Stimulated activated naive CD8-positive, alpha-beta T cell treated with anti-CD3 and anti-CD28 coated beads, Interleukin-15, amount 100 ng/mL, for 72 hours (primary cell): ENCODE data around the gene TMEM214.

Experiments used
- ATAC-seq: fragments of 150-1000 bp; cut with Tn5 transposase; 2 replicates; pipeline ENCODE4 v1.10.0; 2021; ENCODE audit warnings: mild to moderate bottlenecking, moderate library complexity
- DNase-seq, 2 donors: peaks; one replicate each; pipeline ENCODE4 v3.0.0; 2021 to 2022
- H3K27ac Mint-ChIP-seq, 2 donors: one replicate each; pipeline ENCODE4 v1.8.0; 2022; ENCODE audit warnings: mild to moderate bottlenecking in 2 of 2, mixed read lengths in 2 of 2, moderate library complexity in 2 of 2
- H3K27me3 Mint-ChIP-seq: one replicate; pipeline ENCODE4 v1.8.0; 2022; ENCODE audit warnings: mixed read lengths
- H3K4me1 Mint-ChIP-seq: one replicate; pipeline ENCODE4 v1.8.0; 2022; ENCODE audit warnings: mild to moderate bottlenecking, mixed read lengths
- H3K4me3 Mint-ChIP-seq, 2 donors: one replicate each; pipeline ENCODE4 v1.8.0; 2022; ENCODE audit warnings: mild to moderate bottlenecking in 2 of 2, mixed read lengths in 2 of 2, moderate library complexity in 1 of 2
- H3K9me3 Mint-ChIP-seq, 2 donors: one replicate each; pipeline ENCODE4 v1.8.0; 2022; ENCODE audit warnings: mixed read lengths in 2 of 2

The TMEM214 gene

GRCh38 chr2:27089111-27089954 is 56.6 kb downstream of the TMEM214 start:
- Mint-ChIP-seq H3K27ac (no peak overlapping the region), H3K4me1 (peaks cover 36% of the 10 kb centered on the region), H3K27me3 (no peaks in the 10 kb centered on the region), H3K9me3 (no peaks in the 10 kb centered on the region), H3K4me3 (no peak overlapping the region)
- no peak for DNase-seq
- ATAC-seq = no peak
